ENCODE results near the gene KCNG2.

The KCNG2 gene

GRCh38 chr18:79868168-79868784 is 70.5 kb downstream of the KCNG2 start:
- no peak for TF ChIP-seq CTCF (IDR thresholded peaks at IDR 0.05)
- H3K36me3 ChIP-seq, result no peaks in the 10 kb centered on the region
- DNase-seq, result peak in 1 of 2 donors; percentile 12

DNA sequence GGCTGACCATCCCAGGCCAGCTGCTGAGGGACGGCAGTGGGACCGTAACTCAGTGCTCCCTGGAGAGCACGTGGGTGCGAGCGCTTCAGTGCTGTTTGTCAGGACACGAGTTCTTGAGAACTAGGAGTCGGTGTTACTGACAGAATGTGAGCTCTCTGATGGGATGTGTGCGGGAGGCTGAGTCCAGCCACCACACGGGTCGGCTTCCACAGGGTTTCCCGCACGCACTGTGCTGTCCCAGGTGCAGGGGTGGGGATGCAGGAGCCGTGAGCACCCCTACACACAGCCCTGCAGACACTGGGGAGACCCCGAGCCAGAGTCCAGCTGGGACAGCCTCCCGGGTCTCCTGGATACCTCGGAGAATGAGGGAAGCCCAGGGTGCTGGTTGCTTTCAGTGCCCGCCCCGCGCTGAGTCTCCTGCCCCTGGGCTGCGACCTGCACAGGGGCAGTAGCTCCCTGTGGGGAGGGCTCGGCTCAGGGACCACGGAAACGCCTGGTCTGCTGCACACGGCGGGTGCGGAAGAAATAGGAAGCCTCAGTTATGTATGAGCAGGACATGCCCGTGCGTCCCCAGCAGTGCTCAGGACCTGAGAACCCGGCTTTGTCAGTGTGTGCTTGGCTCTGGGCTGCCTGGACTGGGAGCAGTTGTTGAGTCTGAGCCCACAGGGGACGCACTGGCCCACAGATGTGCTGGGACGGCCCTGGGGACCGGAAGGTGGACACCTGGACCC is 71.2 kb downstream of the KCNG2 start:
- Histone ChIP-seq H3K36me3 (no peaks in the 10 kb centered on the region), H3K27ac (no peak overlapping the region), H3K27me3 (peaks cover 0 to 24% of the 10 kb centered on the region in 2 donors), H3K9me3 (no peaks in the 10 kb centered on the region), H3K4me1 (peaks cover 0 to 2% (median 0%) of the 10 kb centered on the region in 4 donors), H3K4me3 (no peak overlapping the region)
- no peak for TF ChIP-seq CTCF (IDR thresholded peaks at IDR 0.05)
- DNase-seq, result no peak
- intact Hi-C loops (cut with DNase I; ENCODE audit: low total_unique reads), result no loop called here

More at GRCh38 chr18:79868168-79868784, 70.5 kb downstream of the KCNG2 start:
- H3K9me3 ChIP-seq, result no peaks in the 10 kb centered on the region
- no peak overlapping the region for H3K27ac ChIP-seq
- peaks cover 0 to 19% of the 10 kb centered on the region in 2 donors for H3K27me3 ChIP-seq
- H3K4me1 ChIP-seq, result peaks cover 0 to 2% (median 0%) of the 10 kb centered on the region in 4 donors
- intact Hi-C loops (cut with DNase I; ENCODE audit: low total_unique reads), result no loop called here
- no peak overlapping the region for H3K4me3 ChIP-seq

GRCh38 chr18:79869591-79870300 is 72.0 kb downstream of the KCNG2 start:
- intact Hi-C loops (cut with DNase I; ENCODE audit: low total_unique reads), result no loop called here
- peaks cover 0 to 2% (median 0%) of the 10 kb centered on the region in 4 donors for H3K4me1 ChIP-seq
- peaks cover 0 to 29% of the 10 kb centered on the region in 2 donors for H3K27me3 ChIP-seq
- no peak for TF ChIP-seq CTCF (IDR thresholded peaks at IDR 0.05)
- H3K27ac ChIP-seq, result no peak overlapping the region
- H3K4me3 ChIP-seq, result no peak overlapping the region
- no peaks in the 10 kb centered on the region for H3K9me3 ChIP-seq
- H3K36me3 ChIP-seq, result no peaks in the 10 kb centered on the region
- DNase-seq, result no peak

- DNase-seq, result no peak
- intact Hi-C loops (cut with DNase I; ENCODE audit: low total_unique reads), result no loop called here
- Histone ChIP-seq H3K4me3 (no peak overlapping the region), H3K4me1 (peaks cover 0 to 2% (median 0%) of the 10 kb centered on the region in 4 donors), H3K9me3 (no peaks in the 10 kb centered on the region), H3K36me3 (no peaks in the 10 kb centered on the region), H3K27me3 (peaks cover 0 to 36% of the 10 kb centered on the region in 2 donors), H3K27ac (no peak overlapping the region)
- no peak for TF ChIP-seq CTCF (IDR thresholded peaks at IDR 0.05)
Observed at GRCh38 chr18:79870301-79871025, 72.7 kb downstream of the KCNG2 start.

- intact Hi-C loops (cut with DNase I; ENCODE audit: low total_unique reads), result no loop called here
- no peak overlapping the region for H3K27ac ChIP-seq
- TF ChIP-seq CTCF (IDR thresholded peaks at IDR 0.05), result no peak
- H3K27me3 ChIP-seq, result peaks cover 0 to 41% of the 10 kb centered on the region in 2 donors
- no peaks in the 10 kb centered on the region for H3K9me3 ChIP-seq
- DNase-seq, result no peak
- H3K4me1 ChIP-seq, result peaks cover 0 to 2% (median 0%) of the 10 kb centered on the region in 4 donors
- no peaks in the 10 kb centered on the region for H3K36me3 ChIP-seq
- H3K4me3 ChIP-seq, result no peak overlapping the region
Observed at GRCh38 chr18:79871026-79871390, 73.3 kb downstream of the KCNG2 start.
